Skin of body (tissue), 2 donors: ENCODE measurements around the gene SHMT2. TPM values are rescaled to one million over a fixed set of nuclear protein-coding genes. Genes with fewer than 3 reads are reported as not detected.

Source experiments
- DNase-seq: peaks from one replicate; lab custom pipeline; 2025; lab: John Stamatoyannopoulos, UW
- total RNA-seq: library from RNA; depleted of rRNA; stranded (reverse); fragments of >200 nt; gene quantifications from one replicate; pipeline ENCODE4 v1.2.3, GENCODE V29; 2014

The SHMT2 gene
- total RNA-seq, 1 donor from 2014 or later, result 48.8 TPM

DNA sequence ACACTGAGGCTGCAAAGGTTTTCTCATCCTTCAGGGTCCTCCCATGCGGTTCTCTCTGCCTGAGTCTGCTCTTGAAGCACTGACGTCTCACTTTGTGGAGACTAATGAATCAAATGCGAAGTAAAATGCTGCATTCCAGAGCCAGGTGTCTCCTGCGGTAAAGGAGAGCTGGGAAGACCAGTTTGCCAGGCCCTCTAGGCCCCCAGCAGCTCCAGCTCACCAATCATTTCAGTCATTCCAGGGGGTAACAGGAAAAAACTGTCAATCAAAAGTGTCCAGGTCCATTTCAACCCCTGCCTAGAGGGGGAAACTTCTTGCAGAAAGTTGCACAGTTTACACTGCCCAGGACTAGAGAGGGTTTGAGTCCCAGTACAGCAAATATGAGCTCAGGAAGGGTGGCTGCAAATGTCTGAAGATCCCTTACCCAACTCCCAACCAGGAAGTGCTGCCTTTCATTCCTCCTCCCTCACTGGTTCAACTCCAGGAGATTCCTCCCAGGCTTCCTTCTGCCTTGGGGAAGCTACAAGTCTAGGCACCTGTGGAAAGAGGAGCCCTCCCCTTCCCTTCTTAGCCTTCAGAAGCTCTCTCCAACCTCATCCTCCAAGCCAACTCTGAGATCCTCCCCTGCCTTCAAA, 15.6 kb upstream of the SHMT2 start:
- DNase-seq, result peak; percentile 55

DNA sequence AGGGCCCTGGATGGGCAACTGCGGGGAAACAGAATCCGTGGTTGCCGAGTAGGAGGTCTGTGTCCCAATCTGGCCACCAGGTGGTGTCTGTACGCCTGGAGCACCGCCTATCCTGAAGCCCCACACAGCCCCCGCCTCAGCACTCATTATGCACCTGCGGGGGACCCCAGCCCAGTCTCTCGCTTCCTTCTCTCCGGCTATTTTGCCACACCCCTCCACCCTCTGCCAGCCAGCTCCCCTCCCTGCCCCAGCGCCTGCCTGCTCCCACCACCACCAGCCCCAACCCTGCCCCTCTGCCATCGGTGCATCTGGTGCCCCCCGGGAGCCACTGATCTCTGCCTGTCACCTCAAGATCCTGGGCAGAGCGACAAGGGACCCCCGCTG, 15.1 kb upstream of the SHMT2 start:
- no peak for DNase-seq

- no peak for DNase-seq
These were observed 14.4 kb upstream of the SHMT2 start for GRCh38 chr12:57215065-57215464.

DNA sequence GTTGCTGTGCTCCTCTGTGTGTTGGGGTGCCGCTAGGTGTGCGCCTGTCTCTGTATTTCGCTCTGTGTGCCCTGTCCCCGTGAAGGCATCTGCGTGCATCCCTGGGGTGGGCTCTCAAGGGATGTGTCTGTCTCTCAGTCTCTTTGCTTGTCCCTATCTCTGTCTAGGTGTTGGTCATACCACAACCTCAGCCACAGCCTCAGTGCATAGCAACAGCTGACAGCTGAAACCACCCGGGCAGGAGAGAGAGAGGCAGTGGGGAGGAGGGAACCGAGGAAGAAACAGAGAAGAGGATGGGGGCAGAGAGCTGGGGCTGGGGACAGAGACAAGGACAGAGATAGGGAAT, 13.9 kb upstream of the SHMT2 start:
- DNase-seq, result no peak

GRCh38 chr12:57216014-57216911, 13.2 kb upstream of the SHMT2 start, which contains the start of gene NXPH4:
TSS of gene NXPH4 (plus strand) at chr12:57216794. CDS start at chr12:57216970, 176 bp downstream.
- DNase-seq, result no peak

GRCh38 chr12:57216921-57217879, 12.3 kb upstream of the SHMT2 start:
- no peak for DNase-seq

DNA sequence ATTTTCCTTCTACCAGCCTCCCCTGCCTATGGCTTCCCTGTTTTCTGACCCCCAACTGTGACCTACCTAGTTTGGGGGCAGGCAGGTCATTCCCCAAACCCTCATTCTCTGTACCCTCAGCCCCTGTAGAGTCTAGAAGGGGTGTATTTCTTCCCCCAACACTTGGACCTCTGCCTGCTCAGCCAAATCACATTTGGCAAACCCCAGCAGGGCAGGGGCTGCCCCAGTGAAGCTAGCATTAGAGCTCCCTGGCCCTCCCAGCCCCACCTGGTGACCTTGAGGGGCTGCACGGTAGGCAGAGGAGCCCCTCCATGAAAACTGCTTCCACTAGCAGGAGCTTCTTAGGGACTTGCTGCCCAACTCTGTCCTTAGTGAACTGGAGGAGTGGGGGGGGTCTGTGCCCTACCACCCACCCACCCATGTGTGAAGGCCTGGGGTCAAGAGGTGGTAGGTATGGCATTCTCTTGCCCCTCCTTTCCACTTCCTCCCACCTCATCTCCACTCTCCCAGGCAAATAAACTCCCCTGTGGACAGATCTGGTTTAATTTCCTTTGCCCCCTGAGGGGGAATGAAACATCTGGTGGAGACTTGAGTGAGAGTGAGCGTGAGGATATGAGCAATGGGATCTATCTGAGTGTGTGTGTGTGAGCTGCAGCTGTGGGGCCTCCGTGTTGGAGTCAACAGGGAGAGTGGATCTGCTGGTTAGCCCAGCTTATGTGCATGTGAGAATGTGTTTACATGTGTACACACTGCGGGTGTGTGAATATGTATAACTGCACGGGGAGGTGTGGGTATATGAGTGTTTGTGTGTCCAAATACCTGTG, 11.3 kb upstream of the SHMT2 start:
- peak; percentile 55 for DNase-seq

DNA sequence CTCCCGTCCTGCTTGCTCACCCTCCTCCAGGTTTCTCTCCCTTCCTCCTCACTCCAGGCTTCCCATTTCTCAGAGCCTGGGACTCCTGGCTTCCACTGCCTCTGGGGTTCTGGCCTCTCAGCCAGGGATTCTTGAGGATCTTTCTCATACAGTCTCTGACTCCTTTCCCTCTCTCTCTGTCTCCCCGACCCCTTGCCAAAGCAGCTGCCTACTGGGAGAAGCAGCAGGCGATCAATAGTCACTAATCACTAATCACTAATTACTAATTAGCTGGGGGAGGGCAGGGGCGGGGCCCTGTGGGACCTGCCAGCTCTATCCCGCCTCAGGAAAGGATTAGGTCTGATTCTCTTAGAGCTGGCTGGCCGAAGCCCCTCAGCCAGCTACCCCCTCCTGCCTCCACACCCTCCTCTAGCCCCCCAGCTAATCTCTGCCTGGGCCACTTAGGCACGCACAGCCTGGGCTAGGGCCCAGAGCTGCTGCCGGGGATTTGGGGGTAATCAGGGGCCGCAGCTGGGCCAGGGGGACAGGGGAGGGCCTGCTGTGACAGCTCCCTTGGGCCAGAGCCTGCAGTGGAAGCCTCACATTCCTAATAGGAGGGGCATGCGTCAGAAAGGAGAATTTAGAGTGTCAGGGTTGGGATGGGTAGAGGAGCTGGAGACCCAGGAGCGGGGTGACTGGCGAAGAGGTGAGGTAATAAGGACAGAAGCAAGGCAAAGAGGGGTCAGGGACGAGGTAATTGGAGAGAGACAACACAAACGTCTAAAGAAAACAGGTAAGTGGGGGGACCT, 10.1 kb upstream of the SHMT2 start:
- no peak for DNase-seq

- no peak for DNase-seq
These were observed 9.3 kb upstream of the SHMT2 start for GRCh38 chr12:57219993-57220754.

GRCh38 chr12:57220770-57221168, 8.7 kb upstream of the SHMT2 start:
- no peak for DNase-seq

DNA sequence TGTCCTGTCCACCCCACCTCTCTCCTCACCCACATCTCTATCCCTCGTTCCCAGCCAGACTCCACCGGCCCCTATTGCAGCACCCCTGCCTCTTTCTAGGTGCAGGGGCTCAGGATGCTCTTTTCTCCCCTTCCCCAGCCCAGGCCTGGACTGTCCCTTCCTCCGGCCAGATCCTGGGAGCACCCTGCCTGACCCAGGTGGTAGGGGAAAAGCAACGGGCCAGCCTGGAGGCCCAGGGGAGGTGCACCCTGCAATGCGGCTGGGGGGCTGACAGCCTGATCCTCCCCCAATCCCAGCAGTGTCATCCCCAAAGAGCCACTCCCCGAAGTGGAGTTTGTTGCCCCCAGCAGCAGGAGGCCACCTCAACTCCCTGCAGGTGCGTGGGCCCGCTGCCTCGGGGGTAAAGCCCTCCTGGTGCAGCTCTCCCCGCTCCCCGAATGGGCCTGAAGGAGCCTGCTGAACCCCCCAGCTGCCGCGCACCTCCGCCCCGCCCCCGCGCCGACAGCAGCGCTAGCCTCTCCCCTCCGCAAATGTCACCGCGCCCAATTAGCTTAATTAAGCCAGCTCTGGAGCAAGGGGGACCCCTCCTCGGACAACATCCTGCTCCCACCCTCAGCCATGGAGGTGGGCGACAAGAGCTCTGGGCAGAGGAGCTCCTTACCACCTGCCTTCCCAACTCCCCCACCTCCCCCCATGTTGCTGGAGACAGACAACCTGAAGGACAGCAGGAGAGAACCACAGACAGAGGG, 8.2 kb upstream of the SHMT2 start:
- no peak for DNase-seq

DNA sequence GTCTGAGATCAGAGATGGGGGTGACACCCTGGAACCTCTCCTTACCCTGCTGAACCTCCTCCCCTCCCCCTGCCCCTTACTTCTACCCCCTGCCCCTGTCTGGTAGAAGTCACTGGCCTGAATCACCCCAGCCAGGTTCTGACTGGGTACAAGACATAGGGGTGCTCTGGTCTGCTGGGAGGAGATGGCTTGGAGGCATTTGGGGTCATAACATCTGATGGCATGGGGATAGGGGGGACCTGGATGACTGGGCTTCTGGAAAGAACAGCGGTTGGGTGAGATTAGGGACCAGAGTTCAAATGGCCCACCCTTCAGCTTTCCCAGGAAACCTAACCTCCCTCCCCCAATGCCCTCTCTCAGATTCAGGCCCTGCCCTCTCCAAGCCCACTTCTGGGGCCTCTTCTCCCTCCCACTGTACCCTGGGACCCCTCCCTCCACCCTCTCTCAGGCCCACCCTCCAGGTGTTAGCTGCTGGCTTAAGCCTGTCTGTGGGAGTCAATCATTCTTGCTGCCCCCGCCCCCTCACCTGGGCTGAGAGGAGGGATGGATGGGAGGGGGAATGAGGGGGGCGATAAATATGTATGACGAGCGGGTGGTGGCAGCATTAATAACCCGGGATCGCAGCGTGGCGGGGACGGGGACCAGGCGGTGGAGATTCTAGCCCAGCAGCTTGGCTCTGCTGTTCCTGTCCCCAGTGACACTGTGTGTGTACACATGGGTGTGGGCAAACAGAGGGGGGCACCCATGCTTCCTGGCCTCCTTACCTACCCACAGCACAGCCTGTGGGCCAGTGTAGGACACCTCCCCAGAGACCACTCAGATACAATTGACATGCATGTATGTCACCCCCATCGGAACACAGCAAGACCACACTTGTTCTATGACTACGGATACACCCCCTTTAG, 7.0 kb upstream of the SHMT2 start:
- no peak for DNase-seq

DNA sequence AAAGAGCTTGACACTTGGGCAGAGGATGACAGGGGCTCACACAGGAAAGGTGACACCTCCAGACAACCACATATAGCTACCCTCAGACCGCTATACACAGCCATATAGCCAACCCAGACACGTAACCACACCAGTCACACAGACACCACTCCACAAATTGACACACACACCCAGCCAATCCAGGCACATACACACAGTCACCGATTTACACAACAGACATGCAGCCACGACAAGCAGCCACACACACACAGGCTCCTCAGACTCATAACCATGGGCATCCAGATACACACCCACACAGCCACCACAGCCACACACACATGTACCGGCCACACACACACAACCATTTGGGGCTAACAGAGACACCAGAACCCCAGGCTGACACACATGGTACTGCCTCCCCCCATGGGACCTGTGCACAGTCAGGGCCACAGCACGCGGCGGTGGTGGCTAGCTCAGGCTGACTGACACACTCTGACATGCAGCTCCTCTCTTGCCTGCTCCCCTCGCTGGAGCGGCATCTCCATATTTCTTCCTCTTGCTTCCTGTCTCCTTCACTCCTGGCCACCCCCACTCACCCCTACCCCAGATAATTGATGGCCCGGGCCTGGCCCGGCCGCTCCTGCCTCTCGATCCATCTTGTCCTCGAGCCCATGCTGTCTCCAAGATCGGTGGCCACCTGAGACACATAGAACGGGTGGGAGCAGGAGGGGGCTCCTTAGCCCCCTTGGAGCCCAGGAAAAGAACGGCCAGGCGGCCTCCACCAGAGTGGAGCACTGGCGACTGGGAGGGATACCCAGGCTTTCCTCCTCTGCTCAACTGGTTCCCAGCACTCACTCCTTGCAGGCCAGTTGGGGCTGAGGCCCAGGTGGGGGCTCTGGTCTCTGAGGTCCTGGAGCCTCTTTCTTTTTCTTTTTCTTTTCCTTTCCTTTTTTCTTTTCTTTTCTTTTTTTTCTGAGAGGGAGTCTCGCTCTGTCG, 6.0 kb upstream of the SHMT2 start:
- DNase-seq, result peak; percentile 14

GRCh38 chr12:57224278-57224972, 5.1 kb upstream of the SHMT2 start:
- DNase-seq, result no peak

DNA sequence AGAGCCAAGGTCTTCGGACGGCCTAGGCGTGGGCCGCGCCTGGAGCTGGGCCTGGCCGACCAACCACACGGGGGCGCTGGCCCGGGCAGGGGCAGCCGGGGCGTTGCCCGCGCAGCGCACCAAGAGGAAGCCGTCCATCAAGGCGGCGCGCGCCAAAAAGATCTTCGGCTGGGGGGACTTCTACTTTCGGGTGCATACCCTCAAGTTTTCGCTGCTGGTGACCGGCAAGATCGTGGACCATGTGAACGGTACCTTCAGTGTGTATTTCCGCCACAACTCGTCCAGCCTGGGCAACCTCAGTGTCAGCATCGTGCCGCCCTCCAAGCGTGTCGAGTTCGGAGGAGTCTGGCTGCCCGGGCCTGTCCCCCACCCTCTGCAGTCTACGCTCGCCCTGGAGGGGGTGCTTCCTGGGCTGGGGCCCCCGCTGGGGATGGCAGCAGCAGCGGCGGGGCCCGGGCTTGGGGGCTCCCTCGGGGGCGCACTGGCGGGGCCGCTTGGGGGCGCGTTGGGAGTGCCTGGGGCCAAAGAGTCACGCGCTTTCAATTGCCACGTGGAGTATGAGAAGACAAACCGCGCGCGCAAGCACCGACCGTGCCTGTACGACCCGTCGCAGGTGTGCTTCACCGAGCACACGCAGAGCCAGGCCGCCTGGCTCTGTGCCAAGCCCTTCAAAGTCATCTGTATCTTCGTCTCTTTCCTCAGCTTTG, 4.4 kb upstream of the SHMT2 start:
- no peak for DNase-seq
